HepG2 (cell line): Measurements from ENCODE around the gene MARF1. TPM values are rescaled to one million over a fixed set of nuclear protein-coding genes. Genes with fewer than 3 reads are reported as not detected.

Source experiments
- ATF1 ChIP-seq: IDR thresholded peaks from 2 replicates; pipeline ENCODE4 v1.6.1; 2016; ENCODE audit warnings: mild to moderate bottlenecking, control low read depth
- CCAR2 ChIP-seq: fragments of 200-400 bp; formaldehyde crosslinking; optimal IDR thresholded peaks from 2 replicates; pipeline ENCODE3; 2018; ENCODE audit warnings: low read depth, mild to moderate bottlenecking, low read length, moderate library complexity
- CTCF ChIP-seq: sonication (generic); formaldehyde crosslinking; IDR thresholded peaks from 2 replicates; pipeline ENCODE4 v1.5.0; 2020; ENCODE audit warnings: mild to moderate bottlenecking, missing genetic modification reagents, moderate library complexity
- E2F1 ChIP-seq: sonication (generic); formaldehyde crosslinking; IDR thresholded peaks from 2 replicates; pipeline ENCODE4 v1.5.0; 2020; ENCODE audit warnings: missing genetic modification reagents
- HINFP ChIP-seq: sonication (generic); formaldehyde crosslinking; IDR thresholded peaks from 2 replicates; pipeline ENCODE4 v1.4.0; 2020; ENCODE audit warnings: low read depth, mild to moderate bottlenecking, missing genetic modification reagents
- IRX3 ChIP-seq: sonication (generic); formaldehyde crosslinking; IDR thresholded peaks from 2 replicates; pipeline ENCODE4 v1.8.1; 2023; ENCODE audit warnings: mild to moderate bottlenecking, low read depth, missing genetic modification reagents, borderline replicate concordance
- MXD4 ChIP-seq: IDR thresholded peaks from 2 replicates; pipeline ENCODE4 v1.6.1; 2016; ENCODE audit warnings: mild to moderate bottlenecking, missing biosample characterization, missing genetic modification reagents
- POLR2AphosphoS2 ChIP-seq: IDR thresholded peaks from 2 replicates; pipeline ENCODE4 v1.6.1; 2011; ENCODE audit warnings: low read depth, low read length, improper control_type of control experiment
- SOX13 ChIP-seq, 3 experiments: fragments of 450-650 bp in 1 of 3; sonication (generic) in 1 of 3; formaldehyde crosslinking in 1 of 3; IDR thresholded peaks in 2 of 3; conservative IDR thresholded peaks in 1 of 3; 2 replicates each; pipeline versions ENCODE4 v1.5.0 to v1.6.1; 2016 to 2020; ENCODE audit warnings: antibody characterized with exemption in 1 of 3, mild to moderate bottlenecking in 1 of 3, missing compliant biosample characterization in 1 of 3, missing genetic modification reagents in 1 of 3, moderate library complexity in 1 of 3
- TAF15 ChIP-seq: fragments of 200-400 bp; formaldehyde crosslinking; IDR thresholded peaks from one replicate; pipeline ENCODE4 v1.6.1; 2018; ENCODE audit warnings: mild to moderate bottlenecking, low read depth, low read length; ENCODE audit not compliant: poor library complexity, severe bottlenecking
- ZBTB20 ChIP-seq: sonication (generic); formaldehyde crosslinking; IDR thresholded peaks from 2 replicates; pipeline ENCODE4 v1.8.1; 2023; ENCODE audit warnings: missing genetic modification reagents, low read depth, mild to moderate bottlenecking, borderline replicate concordance
- ZBTB39 ChIP-seq: sonication (generic); formaldehyde crosslinking; IDR thresholded peaks from 2 replicates; pipeline ENCODE4 v1.5.0; 2020; ENCODE audit warnings: missing genetic modification reagents
- ZFP90 ChIP-seq: sonication (generic); formaldehyde crosslinking; IDR thresholded peaks from 2 replicates; pipeline ENCODE4 v1.8.0; 2022; ENCODE audit warnings: missing genetic modification reagents, mild to moderate bottlenecking, inconsistent platforms, borderline replicate concordance
- ZNF136 ChIP-seq: sonication (generic); formaldehyde crosslinking; IDR thresholded peaks from 2 replicates; pipeline ENCODE4 v1.8.1; 2022; ENCODE audit warnings: low read depth, mild to moderate bottlenecking, moderate library complexity, missing genetic modification reagents
- ZNF513 ChIP-seq: sonication (generic); formaldehyde crosslinking; conservative IDR thresholded peaks from 2 replicates; pipeline ENCODE4 v1.5.0; 2020; ENCODE audit warnings: missing genetic modification reagents
- ZNF891 ChIP-seq: sonication (generic); formaldehyde crosslinking; IDR thresholded peaks from 2 replicates; pipeline ENCODE4 v1.5.0; 2020; ENCODE audit warnings: mild to moderate bottlenecking, missing genetic modification reagents
- ZSCAN12 ChIP-seq: sonication (generic); formaldehyde crosslinking; IDR thresholded peaks from 2 replicates; pipeline ENCODE4 v1.9.0; 2021; ENCODE audit warnings: mild to moderate bottlenecking, missing genetic modification reagents
- polyA plus RNA-seq, 8 experiments: library from polyadenylated mRNA; depleted of rRNA in 3 of 8; stranded (reverse) in 7 of 8; unstranded in 1 of 8; fragments of >200 nt; fragmentation: Illumina TruSeq in 4 of 8; extraction: Trizol in 4 of 8; gene quantifications; 2 replicates each; pipeline versions ENCODE4 v1.2.1 to v1.2.3, GENCODE V29; 2011 to 2016; ENCODE audit warnings: low read depth in 4 of 8, missing spikeins in 1 of 8, mixed read lengths in 1 of 8; ENCODE audit not compliant: insufficient read depth in 1 of 8
- total RNA-seq, 5 experiments: library from RNA; depleted of rRNA; stranded (reverse); fragments of >200 nt; fragmentation: Illumina TruSeq; extraction: Trizol; gene quantifications; 2 replicates each; pipeline ENCODE4 v1.2.3, GENCODE V29; 2016; ENCODE audit warnings: low read depth in 1 of 5

Gene MARF1
- total and polyA plus RNA-seq, 2 of the 13 experiments (the other 11 are each of a cell fraction or from before 2014, with no cell fraction given) = 8.7 to 20.7 TPM

GRCh38 chr16:15608398-15609285 is 34.3 kb downstream of the MARF1 start (continued):
- TF ChIP-seq ZBTB39 (CRISPR knock-in tag) = peak; percentile 94; the same call in 1 of the 2 replicates
- TF ChIP-seq ZFP90 (CRISPR knock-in tag) = no peak
- peak; percentile 70 for TF ChIP-seq CTCF (CRISPR knock-in tag)
- TF ChIP-seq TAF15 = no peak
- no peak for TF ChIP-seq POLR2AphosphoS2
- TF ChIP-seq ZNF513 = no peak
- TF ChIP-seq CCAR2 = no peak
- no peak for TF ChIP-seq ZNF891
- peak; percentile 55; the same call in 1 of the 2 replicates for TF ChIP-seq SOX13 (IDR thresholded peaks at IDR 0.05)
- TF ChIP-seq SOX13 (CRISPR knock-in tag; conservative IDR thresholded peaks at IDR 0.05 in 1 of 2, IDR thresholded peaks at IDR 0.05 in 1 of 2) = peak in 1 of 2 experiments; percentile 86; a peak in 2 of 4 replicates
- peak; percentile 19; the same call in 1 of the 2 replicates for TF ChIP-seq ZSCAN12
- no peak for TF ChIP-seq E2F1 (CRISPR knock-in tag)
- no peak for TF ChIP-seq MXD4 (CRISPR knock-in tag)
- TF ChIP-seq ATF1 = no peak
- no peak for TF ChIP-seq IRX3 (CRISPR knock-in tag)
- TF ChIP-seq HINFP (CRISPR knock-in tag) = no peak; the same call in 1 of the 2 replicates
- peak; percentile 84; the same call in 1 of the 2 replicates for TF ChIP-seq ZBTB20 (CRISPR knock-in tag)
- no peak; the same call in 1 of the 2 replicates for TF ChIP-seq ZNF136
